HG03280 (cell line): ENCODE measurements around the gene CORO1A.
"Not testable (repeated sequence)": the region's sequence is repeated elsewhere in the genome, so short reads cannot be mapped to it uniquely, and the experiment has no call there.

ENCODE experiments used
- ATAC-seq: cut with Tn5 transposase; IDR thresholded peaks from one replicate; pipeline ENCODE4 v1.9.1; 2021; ENCODE audit warnings: mild to moderate bottlenecking, moderate library complexity; ENCODE audit not compliant: unreplicated experiment

Gene CORO1A

DNA sequence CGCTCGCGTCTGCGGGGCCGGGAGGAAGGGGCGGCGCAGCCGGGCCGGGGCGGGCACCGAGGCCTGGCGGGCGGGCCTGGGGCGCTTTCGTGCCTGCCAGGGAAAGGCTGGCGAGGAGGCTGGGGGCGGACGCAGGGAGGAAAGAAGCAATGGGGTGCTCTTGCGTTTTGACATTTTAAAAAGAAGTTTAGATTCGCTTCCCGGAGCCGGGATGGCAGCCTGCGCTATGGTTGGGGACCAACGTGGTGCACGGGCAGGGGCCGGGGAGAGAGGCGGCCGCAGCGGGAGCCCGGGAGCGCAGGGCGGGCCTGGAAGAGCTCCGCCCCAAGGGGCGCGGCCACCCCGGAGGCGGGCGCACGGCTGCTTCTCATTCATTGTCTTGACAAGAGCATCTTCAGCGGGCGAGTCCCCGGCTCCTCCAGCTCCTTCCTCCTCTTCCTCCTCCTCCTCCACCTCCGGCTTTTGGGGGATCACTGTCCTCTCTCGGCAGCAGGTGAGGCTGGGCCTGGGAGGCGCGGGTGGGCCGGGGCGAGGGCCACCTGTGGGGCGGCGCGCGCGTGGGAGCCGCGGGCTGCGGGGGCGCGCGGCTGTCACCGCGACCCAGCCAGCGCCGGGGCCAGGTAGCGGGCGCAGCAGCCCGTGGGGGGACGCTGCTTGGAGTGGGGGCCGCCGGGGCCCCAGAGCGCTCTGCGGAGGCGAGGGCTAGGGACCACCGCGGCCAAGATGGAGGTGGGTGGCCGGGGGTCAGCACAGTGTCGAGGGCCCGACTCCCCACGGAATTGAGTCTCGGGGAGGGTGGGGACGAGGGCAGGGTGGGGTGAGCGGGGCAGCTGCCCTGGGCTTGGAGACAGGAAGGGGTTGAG, at the start of gene CORO1A:
Gene CORO1A (plus strand): TSS at position 370 of the 863 bp plus-strand sequence. CDS start 1,608 bp downstream, outside the sequence.
- ATAC-seq, result peak; percentile 53

DNA sequence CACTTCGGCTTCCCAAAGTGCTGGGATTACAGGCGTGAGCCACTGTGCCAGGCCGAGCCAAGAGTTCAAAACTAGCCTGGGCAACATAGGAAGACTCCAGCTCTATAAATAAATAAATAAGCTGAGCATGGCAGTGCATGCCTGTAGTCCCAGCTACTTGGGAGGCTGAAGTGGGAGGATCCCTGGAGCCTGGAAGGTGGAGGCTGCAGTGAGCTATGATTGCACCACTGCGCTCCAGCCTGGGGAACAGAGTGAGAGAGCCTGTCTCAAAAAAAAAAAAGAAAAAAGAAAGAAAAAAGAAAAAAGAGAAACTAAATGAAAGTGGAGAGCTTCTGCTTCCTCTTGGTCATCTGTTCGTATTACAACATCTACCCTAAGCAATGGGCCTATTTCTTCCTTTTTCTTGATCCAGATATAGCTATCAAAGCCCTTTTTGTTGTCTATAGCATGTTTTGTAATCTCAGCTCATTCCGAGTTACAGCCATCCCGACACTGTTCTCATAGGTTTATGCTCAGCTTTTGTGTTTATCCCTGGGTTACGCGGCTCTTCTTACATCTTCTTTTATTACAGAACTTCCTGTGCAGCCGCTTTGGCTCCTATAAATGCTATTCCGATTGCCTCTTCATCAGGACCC, 46.3 kb upstream of the CORO1A start:
- ATAC-seq, result no peak

DNA sequence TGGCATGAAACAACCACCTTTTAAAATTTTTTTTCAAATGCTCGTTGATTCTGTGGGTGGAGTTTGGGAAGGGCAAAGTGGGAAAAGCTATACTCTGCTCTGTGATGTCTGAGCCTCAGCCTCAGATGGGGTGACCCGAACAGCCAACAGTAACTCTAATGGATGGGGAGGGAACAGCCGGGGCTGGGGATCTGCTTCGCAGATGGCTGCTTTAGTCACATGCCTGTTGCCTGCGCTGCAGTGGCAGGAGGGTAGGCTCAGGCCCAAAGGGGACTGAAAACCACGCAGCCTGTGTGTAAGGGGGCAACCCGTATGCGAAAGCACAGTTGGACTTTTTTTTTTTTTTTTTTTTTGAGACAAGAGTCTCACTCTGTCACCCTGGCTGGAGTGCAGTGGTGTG, 45.5 kb upstream of the CORO1A start:
- no peak for ATAC-seq

DNA sequence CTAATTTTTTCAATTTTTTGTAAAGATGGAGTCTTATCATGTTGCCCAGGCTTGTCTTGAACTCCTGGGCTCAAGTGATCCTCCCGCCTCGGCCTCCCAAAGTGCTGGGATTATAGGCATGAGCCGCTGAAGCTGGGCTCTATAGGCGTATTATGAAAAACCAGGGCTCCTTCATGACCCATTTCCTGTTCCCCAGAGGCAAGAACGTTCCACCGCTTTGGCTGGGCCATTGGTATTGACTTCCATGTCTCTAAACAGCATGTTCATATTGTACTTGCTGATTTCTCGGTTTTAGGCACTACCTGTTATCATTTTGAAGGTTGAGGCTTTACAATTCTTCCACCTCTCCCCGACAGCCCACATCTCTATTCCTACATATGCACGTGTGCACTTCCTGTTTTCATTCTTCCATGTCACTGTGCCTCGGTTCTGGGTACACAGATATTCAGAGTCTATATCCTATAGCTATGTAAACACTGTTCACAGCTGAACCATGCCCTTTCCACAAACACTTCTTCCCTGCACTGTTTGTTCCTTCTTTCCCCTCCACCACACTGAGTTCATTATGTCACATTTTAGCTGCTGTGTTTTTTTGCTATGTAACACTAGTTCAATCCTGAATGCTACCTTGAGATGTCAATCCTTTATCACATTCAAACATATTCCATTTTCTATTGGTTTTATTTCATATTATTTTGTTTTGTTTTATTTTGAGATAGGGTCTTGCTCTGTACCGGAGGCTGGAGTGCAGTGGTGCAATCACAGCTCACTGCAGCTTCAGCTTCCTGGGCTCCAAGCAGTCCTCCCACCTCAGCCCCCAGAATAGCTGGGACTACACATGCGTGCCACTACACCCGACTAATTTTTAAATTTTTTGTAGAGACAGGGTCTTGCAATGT, 43.6 kb upstream of the CORO1A start:
- ATAC-seq, result no peak

DNA sequence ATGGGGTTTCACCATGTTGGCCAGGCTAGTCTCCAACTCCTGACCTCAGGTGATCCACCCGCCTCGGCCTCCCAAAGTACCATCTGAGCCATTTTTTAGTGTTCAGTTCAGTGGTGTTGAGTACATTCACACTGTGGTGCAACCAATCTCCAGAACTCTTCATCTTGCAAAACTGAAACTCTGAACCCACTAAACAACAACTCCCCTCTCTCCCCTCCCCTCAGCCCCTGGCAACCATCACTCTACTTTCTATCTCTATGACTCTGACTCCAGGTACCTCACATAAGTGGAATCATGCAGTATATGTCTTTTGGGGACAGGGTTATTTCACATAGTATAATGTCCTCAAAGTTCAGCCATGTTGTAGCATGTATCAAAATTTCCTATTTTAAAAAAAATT, 41.7 kb upstream of the CORO1A start:
- ATAC-seq, result no peak

DNA sequence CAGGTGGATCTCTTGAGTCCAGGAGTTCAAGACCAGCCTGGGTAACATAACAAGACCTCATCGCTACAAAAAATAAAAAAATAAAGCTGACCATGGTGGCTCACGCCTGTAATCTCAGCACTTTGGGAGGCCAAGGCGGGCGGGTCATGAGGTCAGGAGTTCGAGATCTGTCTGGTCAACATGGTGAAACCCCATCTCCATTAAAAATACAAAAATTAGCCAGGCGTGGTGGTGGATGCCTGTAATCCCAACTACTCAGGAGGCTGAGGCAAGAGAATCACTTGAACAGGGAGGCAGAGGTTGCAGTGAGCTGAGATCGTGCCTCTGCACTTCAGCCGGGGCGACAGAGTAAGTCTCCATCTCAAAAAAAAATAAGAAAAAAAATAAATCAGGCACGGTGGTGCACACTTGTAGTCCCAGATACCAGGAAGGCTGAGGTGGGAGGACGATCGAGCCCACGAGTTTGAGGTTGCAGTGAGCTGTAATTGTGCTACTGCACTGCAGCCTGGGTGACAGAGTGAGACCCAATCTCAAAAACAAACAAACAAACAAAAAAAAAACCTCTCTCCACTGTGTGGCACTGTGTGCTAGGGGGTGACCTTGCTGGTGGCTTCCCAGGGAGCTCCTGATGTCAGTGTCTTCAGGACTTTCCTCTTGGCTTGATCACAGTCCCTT, 40.6 kb upstream of the CORO1A start:
- no peak for ATAC-seq

DNA sequence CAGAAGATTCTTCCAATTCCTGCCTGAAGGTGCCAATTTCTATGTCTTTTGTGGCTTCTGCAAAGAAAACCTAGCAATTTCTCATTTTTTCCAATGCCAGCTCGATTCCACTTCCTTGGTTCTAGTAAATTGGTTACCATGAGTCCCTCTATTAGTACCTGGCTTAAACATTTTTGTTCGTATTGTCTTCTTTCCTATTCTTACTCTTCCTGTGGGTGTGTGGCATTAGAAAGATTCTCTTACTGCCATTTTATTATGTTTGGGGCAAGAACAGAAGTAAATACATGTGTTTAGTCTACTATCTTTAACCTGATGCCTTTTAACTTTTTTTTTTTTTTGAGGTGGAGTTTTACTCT, 40.1 kb upstream of the CORO1A start:
- no peak for ATAC-seq

DNA sequence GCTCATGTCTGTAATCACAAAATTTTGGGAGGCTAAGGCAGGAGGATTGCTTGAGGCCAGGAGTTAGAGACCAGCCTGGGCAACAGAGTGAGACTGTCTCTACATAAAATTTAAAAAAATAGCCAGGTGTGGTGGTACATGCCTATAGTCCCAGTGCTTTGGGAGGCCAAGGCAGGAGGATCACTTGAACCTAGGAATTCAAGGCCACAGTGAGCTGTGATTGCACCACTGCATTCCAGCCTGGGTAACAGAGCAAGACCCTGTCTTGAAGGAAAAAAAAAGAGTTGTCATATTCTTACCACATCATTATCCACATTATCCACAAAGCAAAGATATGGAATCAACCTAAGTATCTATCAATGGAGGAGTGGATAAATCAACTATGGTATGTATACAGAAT, 39.4 kb upstream of the CORO1A start:
- no peak for ATAC-seq

DNA sequence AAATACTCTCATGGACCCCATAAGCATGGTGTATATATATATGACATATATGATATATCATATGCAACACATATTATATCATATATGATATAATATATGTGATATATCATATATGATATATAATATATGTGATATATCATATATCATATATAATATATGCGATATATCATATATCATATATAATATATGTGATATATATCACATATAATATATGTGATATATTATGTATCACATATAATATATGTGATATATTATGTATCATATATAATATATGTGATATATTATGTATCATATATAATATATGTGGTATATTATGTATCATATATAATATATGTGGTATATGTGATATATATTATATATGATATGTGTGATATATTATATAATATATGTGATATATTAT, 38.5 kb upstream of the CORO1A start:
- ATAC-seq, result no peak

DNA sequence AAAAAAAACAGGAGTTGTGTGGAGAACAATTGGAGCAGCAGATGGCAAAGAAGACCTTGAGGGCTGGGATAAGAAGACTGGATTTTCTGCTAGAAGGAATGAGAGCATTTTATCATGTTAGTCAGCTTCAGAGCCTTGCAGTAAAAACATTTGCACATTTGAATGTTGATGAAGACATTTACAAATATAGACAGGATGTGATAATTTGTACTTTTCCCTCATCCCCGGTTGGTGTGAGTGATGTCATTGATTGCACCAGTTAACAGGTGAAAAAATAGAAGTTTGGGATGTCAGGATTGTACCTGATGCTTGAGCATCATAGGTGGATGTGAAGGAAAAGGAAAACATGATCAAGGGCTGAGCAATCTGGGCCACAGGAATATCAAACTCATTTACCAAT, 37.7 kb upstream of the CORO1A start:
- ATAC-seq, result no peak

DNA sequence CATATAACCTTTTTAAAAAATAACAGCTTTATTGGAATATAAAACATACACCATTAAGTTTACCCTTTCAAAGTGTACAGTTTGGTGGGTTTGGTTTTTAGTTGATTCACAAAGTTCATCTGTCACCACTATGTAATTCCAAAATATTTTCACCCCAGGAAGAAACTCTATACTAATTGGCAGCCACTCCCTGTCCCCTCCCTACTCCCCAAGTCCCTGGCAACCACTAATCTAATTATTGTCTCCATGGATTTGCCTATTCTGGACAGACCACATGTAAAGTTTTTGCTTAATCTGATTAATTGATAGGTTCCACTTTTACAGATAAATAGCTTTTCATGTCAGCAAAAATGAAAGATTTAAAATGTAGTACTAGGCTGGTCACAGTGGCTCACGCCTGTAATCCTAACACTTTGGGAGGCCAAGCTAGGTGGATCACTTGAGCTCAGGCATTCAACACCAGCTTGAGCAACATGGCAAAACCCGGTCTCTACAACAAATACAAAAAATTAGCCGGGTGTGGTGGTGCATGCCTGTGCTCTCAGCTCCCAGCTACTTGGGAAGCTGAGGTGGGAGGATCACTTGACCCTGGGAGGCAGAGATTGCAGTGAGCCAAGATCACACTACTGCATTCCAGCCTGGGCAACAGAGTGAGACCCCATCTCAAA, 35.4 kb upstream of the CORO1A start:
- ATAC-seq, result no peak

DNA sequence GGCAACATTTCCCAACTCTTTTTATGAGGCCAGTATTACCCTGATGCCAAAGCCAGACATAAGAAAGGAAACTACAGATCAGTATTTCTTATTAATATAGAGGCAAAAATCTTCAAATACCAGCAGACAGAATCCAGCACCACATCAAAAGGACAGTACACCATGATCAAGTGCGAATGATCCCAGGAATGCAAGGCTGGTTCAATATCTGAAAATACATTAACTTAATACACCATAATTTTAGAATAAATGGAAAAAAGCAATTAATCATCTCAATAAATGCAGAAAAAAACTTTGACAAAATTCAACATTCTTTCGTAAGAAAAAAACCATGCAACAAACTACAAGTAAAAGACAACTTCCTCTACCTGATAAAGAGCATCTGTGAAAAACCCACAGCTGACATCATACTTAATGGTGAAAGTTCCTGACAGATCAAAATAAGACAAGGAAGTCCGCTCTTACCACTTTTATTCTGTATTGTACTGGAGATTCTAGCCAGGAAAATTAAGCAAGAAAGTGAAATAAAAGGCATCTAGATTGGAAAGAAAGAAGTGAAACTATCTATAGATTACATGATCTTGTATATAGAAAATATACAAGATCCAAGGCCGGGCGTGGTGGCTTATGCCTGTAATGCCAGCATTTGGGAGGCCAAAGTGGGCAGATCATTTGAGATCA, 34.0 kb upstream of the CORO1A start:
- ATAC-seq, result no peak

DNA sequence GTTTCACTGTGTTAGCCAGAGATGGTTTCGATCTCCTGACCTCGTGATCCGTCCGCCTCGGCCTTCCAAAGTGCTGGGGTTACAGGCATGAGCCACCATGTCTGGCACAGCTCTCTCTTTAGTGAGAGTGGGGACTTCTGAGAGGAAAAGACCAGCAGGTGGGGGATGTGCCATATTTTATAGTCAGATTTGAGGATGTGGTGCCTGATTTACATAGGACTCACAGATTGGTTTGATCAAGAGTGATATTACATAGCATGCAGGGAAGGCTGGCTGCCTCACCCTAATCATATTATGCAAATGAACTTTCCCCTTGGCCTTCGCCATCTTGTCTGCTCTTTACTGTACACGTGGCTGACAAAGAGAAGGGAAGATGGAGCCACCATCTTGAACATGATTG, 32.3 kb upstream of the CORO1A start:
- no peak for ATAC-seq

DNA sequence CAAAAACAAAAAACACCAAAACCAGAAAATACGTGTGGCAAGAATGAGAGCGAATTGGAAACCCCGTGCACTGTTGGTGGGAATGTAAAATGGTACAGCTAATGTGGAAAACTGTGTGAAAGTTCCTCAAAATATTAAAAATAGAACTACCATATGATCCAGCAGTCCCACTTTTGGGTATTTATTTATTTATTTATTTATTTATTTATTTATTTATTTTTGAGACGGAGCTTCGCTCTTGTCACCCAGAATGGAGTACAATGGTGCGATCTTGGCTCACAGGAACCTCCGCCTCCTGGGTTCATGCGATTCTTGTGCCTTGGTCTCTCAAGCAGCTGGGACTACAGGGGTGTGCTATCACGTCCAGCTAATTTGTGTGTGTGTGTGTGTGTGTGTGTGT, 30.9 kb upstream of the CORO1A start:
- no peak for ATAC-seq

DNA sequence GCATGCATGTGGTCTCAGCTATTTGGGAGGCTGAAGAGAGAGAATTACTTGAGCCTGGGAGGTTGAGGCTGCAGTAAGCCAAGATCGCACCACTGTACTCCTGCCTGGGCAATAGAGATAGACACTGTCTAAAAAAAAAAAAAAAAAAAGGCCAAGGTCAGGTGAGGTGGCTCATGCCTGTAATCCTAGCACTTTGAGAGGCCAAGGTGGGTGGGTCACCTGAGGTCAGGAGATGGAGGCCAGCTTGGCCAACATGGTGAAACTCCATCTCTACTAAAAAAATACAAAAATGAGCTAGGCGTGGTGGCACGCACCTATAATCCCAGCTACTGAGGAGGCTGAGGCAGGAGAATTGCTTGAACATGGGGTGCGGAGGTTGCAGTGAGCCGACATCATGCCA, 28.2 kb upstream of the CORO1A start:
- ATAC-seq, result no peak

DNA sequence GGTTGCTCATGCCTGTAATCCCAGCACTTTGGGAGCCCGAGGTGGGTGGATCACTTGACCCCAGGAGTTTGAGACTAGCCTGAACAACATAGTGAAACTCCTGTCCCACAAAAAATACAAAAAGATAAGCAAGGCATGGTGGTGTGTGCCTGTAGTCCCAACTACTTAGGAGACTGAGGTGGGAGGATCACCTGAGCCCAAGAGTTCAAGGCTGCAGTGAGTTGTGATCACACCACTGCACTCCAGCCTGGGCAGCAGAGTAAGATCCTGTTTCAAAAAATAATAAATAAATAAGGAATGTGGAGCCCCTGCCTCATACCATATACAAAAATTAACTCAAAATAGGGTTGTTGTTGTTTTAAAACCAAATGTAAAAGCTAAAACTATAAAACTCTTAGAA, 26.2 kb upstream of the CORO1A start:
- ATAC-seq, result no peak

DNA sequence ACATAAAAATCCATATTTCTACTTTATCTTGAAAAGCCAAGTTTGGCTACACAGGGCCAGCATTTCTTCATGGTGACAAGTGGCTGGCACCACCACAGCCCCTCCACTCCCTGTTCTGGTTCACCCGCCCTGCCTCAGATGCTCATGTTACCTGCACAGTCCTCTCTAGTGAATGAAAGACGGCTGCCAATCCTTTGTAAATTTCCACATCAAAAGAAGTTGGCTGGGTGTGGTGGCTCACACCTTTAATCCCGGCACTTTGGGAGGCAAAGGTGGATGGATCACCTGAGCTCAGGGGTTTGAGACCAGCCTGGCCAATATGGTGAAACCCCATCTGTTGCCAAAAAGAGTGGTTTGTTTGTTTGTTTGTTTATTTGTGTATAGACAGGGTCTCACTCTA, 19.9 kb upstream of the CORO1A start:
- no peak for ATAC-seq

DNA sequence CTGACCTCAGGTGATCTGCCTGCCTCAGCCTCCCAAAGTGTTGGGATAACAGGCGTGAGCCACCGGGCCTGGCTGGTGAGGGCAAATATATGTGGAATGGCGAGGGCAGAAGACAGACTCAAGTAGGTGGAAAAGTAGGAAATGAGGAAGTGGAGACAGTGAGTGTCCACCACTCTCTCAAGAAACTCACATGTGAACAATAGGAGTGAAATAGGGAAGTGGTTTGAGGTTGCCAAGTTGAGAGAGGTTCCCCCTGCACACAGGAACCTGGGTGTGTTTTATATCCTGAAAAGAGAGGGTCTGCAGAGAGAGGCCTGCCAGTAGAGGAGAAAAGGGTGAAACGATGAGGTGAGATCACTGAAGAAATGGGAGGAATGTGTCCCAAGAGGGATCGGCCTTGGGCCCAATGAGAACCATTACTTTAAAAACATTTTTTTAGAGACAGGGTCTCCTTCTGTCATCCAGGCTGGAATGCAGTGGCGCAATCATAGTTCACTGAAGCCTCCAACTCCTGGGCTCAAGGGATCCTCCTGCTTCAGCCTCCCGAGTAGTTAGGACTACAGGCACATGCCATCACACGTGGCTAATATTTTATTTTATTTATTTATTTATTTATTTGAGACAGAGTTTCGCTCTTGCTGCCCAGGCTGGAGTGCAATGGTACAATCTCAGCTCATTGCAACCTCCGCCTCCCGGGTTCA, 17.1 kb upstream of the CORO1A start:
- no peak for ATAC-seq

DNA sequence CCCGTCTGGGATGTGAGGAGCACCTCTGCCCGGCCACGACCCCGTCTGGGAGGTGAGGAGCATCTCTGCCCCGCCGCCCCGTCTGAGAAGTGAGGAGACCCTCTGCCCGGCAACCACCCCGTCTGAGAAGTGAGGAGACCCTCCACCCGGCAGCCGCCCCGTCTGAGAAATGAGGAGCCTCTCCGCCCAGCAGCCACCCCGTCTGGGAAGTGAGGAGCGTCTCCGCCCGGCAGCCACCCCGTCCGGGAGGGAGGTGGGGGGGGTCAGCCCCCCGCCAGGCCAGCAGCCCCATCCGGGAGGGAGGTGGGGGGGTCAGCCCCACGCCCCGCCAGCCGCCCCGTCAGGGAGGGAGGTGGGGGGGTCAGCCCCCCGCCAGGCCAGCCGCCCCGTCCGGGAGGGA, 14.7 kb upstream of the CORO1A start:
- not testable (repeated sequence) for ATAC-seq
